Activated T-cell treated with anti-CD3 and anti-CD28 coated beads, Interleukin-2, amount 50 U/mL, for 72 hours (primary cell): ENCODE results near the gene ZC3H4. TPM values are rescaled to one million over a fixed set of nuclear protein-coding genes. Genes with fewer than 3 reads are reported as not detected.

ENCODE experiments used
- ATAC-seq, 2 donors: fragments of 150-1000 bp; cut with Tn5 transposase; replicated peaks in 1 of 2; 2 replicates each; pipeline ENCODE4 v1.10.0; 2021; ENCODE audit warnings: moderate library complexity in 2 of 2, mild to moderate bottlenecking in 1 of 2
- DNase-seq, 2 donors: peaks; one replicate each; pipeline ENCODE4 v3.0.0; 2021 to 2022; ENCODE audit warnings: mixed read lengths in 1 of 2
- H3K27ac Mint-ChIP-seq: one replicate; pipeline ENCODE4 v1.8.0; 2022; ENCODE audit warnings: mild to moderate bottlenecking, moderate library complexity, mixed read lengths
- H3K27me3 Mint-ChIP-seq: one replicate; pipeline ENCODE4 v1.8.0; 2022; ENCODE audit warnings: low read depth, mixed read lengths
- H3K36me3 Mint-ChIP-seq, 2 donors: one replicate each; pipeline ENCODE4 v1.8.0; 2022; ENCODE audit warnings: mixed read lengths in 2 of 2, mild to moderate bottlenecking in 1 of 2; ENCODE audit not compliant: insufficient read depth in 2 of 2
- H3K4me1 Mint-ChIP-seq: one replicate; pipeline ENCODE4 v1.8.0; 2022; ENCODE audit warnings: low read depth, mixed read lengths
- H3K4me3 Mint-ChIP-seq, 2 donors: one replicate each; pipeline ENCODE4 v1.8.0; 2022; ENCODE audit warnings: mild to moderate bottlenecking in 2 of 2, mixed read lengths in 2 of 2, moderate library complexity in 2 of 2
- H3K9me3 Mint-ChIP-seq, 2 donors: one replicate each; pipeline ENCODE4 v1.8.0; 2022; ENCODE audit warnings: mixed read lengths in 2 of 2
- total RNA-seq, 2 donors: library from RNA; stranded (reverse); gene quantifications; one replicate each; pipeline ENCODE4 v1.2.3, GENCODE V29; 2022

ZC3H4 gene
- total RNA-seq, 2 donors from 2014 or later: 76.0 to 84.0 TPM

DNA sequence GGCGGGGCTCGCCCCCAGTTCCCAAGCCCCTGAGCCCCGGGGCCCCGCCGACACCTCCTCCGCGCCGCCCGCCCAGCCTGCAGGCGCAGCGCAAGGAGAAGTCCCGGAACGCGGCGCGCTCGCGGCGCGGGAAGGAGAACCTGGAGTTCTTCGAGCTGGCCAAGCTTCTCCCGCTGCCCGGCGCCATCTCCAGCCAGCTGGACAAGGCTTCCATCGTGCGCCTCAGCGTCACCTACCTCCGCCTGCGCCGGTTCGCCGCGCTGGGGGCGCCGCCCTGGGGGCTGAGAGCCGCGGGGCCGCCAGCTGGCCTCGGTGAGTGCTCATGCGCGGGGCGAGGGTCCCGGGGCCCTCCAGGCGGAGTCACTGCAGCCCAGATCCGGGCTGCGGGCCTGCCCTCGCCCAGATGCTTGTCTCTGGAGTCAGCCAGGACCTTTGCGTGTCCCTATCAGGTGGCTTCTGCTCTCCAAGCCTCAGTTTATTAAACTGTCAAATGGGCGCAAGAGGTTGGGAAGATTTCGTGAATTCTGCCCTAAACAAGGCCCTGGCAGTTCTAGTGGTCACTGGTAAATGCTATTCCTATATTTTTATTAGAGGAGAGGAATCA, 91.9 kb downstream of the ZC3H4 start:
- H3K36me3 Mint-ChIP-seq: peaks cover 0 to 2% of the 10 kb centered on the region in 2 donors
- no peak for DNase-seq
- H3K4me3 Mint-ChIP-seq: peak overlapping the region; percentile 27 to 59
- peaks cover 54% of the 10 kb centered on the region for H3K27me3 Mint-ChIP-seq
- no peak for ATAC-seq
- H3K27ac Mint-ChIP-seq: no peak overlapping the region
- H3K9me3 Mint-ChIP-seq: no peaks in the 10 kb centered on the region
- H3K4me1 Mint-ChIP-seq: peaks cover 6% of the 10 kb centered on the region

DNA sequence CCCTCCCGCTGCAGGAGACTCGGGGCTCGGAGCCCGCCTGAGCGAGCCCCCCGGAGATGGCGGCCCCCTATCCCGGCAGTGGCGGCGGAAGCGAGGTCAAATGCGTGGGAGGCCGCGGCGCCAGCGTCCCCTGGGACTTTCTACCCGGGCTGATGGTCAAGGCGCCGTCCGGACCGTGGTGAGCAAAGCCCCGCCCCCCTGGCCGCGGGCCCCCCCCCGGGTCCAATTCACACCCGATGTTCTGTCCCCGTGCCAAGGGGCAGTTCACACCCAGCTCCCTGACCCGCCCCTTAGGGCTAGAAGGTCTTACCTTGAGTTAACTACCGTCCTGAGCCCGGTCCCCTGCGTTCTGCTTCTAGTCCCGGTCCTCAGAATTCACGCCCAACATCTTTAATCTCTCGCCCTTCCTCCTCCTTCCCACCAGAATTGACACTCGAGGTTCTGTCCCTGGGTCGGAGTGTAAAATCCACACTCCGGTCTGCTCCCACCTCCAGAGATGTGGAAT, 92.5 kb downstream of the ZC3H4 start:
- Mint-ChIP-seq H3K36me3 (peaks cover 0 to 2% of the 10 kb centered on the region in 2 donors), H3K4me3 (peak overlapping the region; percentile 59 to 60), H3K9me3 (no peaks in the 10 kb centered on the region), H3K27me3 (peaks cover 48% of the 10 kb centered on the region), H3K4me1 (peaks cover 6% of the 10 kb centered on the region), H3K27ac (no peak overlapping the region)
- ATAC-seq (peak in 1 of 2 donors; percentile 19), DNase-seq (no peak)

DNA sequence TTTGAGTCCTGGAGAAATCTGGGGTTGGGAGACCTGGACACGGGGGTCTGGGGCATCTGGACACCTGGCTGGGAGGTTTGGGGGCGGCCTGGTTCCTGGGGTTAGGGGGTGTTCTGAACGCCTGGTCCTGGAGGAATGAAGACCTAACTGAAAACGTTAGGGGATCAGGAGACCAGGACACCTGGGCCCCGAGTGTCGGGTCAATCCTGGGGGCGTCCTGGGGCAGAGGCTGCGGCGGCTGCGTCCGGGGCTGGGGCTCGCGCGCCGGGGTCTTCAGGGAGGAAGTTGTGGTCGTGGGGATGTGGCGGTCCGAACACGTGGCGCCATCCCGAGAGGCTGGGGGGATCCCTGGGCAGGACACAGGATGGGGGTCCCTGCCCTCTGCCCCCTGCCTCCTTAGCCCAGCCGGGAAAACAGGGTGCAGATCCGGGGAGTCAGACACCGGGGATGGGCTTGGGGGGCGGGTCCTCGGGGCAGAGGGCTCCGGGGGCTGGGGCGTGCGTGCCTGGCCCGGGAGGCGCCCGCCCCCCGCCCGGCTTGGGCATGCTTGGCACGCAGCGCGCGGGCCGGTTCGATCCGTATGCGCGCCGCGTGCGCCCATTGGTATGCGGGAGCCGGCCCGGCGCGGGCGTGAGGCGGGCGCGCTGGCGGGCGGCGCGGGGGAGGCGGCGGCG, 93.3 kb downstream of the ZC3H4 start:
- no peak for DNase-seq
- peak overlapping the region; percentile 62 to 65 for H3K4me3 Mint-ChIP-seq
- ATAC-seq: peak in 1 of 2 donors; percentile 42
- H3K9me3 Mint-ChIP-seq: no peaks in the 10 kb centered on the region
- H3K27ac Mint-ChIP-seq: no peak overlapping the region
- peaks cover 0 to 2% of the 10 kb centered on the region in 2 donors for H3K36me3 Mint-ChIP-seq
- H3K4me1 Mint-ChIP-seq: peaks cover 6% of the 10 kb centered on the region
- peaks cover 41% of the 10 kb centered on the region for H3K27me3 Mint-ChIP-seq

DNA sequence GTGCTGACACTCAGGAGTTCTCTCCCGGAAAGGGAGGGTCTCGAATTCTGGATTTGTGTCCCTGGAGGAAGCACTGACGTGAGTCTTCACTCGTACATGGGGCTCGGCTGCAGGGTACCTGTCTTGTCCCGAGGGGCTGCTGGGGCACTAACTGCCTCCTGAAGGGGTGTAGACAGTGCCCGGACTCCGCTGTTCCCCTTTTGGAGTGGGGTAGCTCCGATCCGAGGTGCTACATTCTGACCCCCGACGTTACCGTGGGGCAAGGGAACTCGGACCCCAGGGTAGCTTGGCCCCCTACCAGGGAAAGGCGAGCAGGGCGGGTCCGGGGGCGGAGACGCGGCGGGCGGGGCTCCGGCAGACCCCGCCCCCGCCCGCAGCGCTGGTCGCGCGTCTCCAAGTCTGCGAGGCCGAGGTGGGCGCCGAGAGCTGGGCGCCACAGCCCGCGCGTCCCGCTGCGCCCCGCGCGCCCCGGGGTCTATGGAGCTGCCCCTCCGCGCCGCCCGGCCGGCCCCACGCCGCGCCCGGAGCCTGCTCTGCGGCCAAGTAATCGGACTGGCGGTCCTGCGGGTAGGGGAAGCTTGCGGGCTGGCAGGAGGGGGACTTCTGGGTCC, 94.0 kb downstream of the ZC3H4 start, which contains the start of gene NPAS1:
NPAS1 (plus strand) TSS at position 407 of the 611 bp plus-strand sequence. CDS start 1,211 bp downstream, outside the sequence.
- DNase-seq: no peak
- H3K27me3 Mint-ChIP-seq: peaks cover 41% of the 10 kb centered on the region
- no peaks in the 10 kb centered on the region for H3K9me3 Mint-ChIP-seq
- H3K4me1 Mint-ChIP-seq: peaks cover 6% of the 10 kb centered on the region
- no peak within 1 kb of the TSS for H3K27ac Mint-ChIP-seq
- peaks cover 0 to 2% of the 10 kb centered on the region in 2 donors for H3K36me3 Mint-ChIP-seq
- peak within 1 kb of the TSS; percentile 62 to 65 for H3K4me3 Mint-ChIP-seq
- ATAC-seq: peak; percentile 39 to 49

DNA sequence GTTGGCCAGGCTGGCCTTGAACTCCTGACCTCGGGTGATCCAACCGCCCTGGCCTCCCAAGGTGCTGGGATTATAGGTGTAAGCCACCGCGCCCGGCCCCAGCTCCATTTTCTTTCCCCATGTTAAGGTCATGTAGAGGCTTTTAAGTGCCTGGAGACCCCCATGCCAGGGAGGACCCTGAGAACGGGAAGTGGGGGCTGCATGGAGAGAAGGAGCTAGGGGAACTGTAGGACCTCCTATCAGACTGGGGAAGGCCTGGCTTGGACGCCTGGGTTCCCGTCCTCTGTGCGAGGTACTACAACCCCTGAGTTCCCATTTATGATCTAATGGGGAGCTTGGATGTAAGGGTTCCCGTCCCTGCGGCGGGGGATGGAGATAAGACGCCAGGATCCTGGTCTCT, 94.7 kb downstream of the ZC3H4 start:
- peaks cover 0 to 2% of the 10 kb centered on the region in 2 donors for H3K36me3 Mint-ChIP-seq
- no peak for ATAC-seq
- peak overlapping the region; percentile 31 to 57 for H3K4me3 Mint-ChIP-seq

More for the DNA sequence above, 94.7 kb downstream of the ZC3H4 start:
- Mint-ChIP-seq H3K9me3 (no peaks in the 10 kb centered on the region), H3K27me3 (peaks cover 35% of the 10 kb centered on the region), H3K27ac (no peak overlapping the region), H3K4me1 (peaks cover 6% of the 10 kb centered on the region)
- no peak for DNase-seq

Other genes starting within 250 kb of the ZC3H4 start
- gene NPAS1, start 93.9 kb downstream of the ZC3H4 start, total RNA-seq: 1 to 10 TPM in 1 of 2 donors, under 1 TPM in 1; 0.55 to 1.1 TPM
- 10 to 100 TPM; 30.8 TPM for gene TMEM160, start 65.2 kb downstream of the ZC3H4 start, total RNA-seq
- 100 to 1,000 TPM; 232 to 254 TPM for gene SAE1, start 17.1 kb upstream of the ZC3H4 start, total RNA-seq
- 10 to 100 TPM; 41.4 to 59.2 TPM for gene BBC3, start 117.4 kb upstream of the ZC3H4 start, total RNA-seq
- 10 to 100 TPM; 51.6 to 51.7 TPM for gene CCDC9, start 142.7 kb upstream of the ZC3H4 start, total RNA-seq
- 10 to 100 TPM; 19.7 to 21.4 TPM for gene INAFM1, start 161.1 kb upstream of the ZC3H4 start, total RNA-seq
- gene C5AR1, start 196.1 kb upstream of the ZC3H4 start, total RNA-seq: 1 to 10 TPM; 1.8 to 3.0 TPM
- gene C5AR2, start 218.4 kb upstream of the ZC3H4 start, total RNA-seq: not detected
- 10 to 100 TPM in 1 of 2 donors, 1 to 10 TPM in 1; 9.4 to 11.8 TPM for gene DHX34, start 235.5 kb upstream of the ZC3H4 start, total RNA-seq